H1 (cell line): ENCODE results near the gene ALKBH7. TPM values are rescaled to one million over a fixed set of nuclear protein-coding genes. Genes with fewer than 3 reads are reported as not detected.

Experiments used
- CTCF ChIA-PET: fragments of 300-600 bp; sonication (Branson Sonifier 250); formaldehyde crosslinking; loops from one replicate; lab custom pipeline; 2021; ENCODE audit not compliant: partially characterized antibody; lab: Charles Lee
- POLR2A ChIA-PET: fragments of 300-600 bp; sonication (Branson Sonifier 250); formaldehyde crosslinking; loops from one replicate; lab custom pipeline; 2021; ENCODE audit warnings: inconsistent platforms; ENCODE audit not compliant: partially characterized antibody; lab: Charles Lee
- DNase-seq, 2 experiments: peaks; one replicate each; pipeline versions ENCODE4 v3.0.0 to v3.0.0-alpha.2; 2010 to 2022; ENCODE audit warnings: low spot score in 2 of 2, low read depth in 1 of 2, mixed read lengths in 1 of 2
- FAIRE-seq: peaks from 2 replicates; lab custom pipeline; 2011; peaks lifted over from hg19 to GRCh38; lab: Jason Lieb, UNC
- H2AFZ ChIP-seq: 2 replicates; pipeline ENCODE4 v1.8.1; 2012; ENCODE audit warnings: low read length, inconsistent platforms
- H2AK5ac ChIP-seq: 2 replicates; pipeline ENCODE4 v1.6.1; 2013; ENCODE audit warnings: low read depth, low read length
- H2BK120ac ChIP-seq: replicated peaks from 2 replicates; pipeline ENCODE3; 2013; ENCODE audit warnings: low read depth, low read length, inconsistent platforms
- H2BK12ac ChIP-seq: 2 replicates; pipeline ENCODE4 v1.6.1; 2013; ENCODE audit warnings: low read depth, low read length
- H2BK15ac ChIP-seq: 2 replicates; pipeline ENCODE4 v1.6.1; 2013; ENCODE audit warnings: low read length
- H2BK20ac ChIP-seq: 2 replicates; pipeline ENCODE4 v1.6.1; 2013; ENCODE audit warnings: low read length
- H2BK5ac ChIP-seq: 2 replicates; pipeline ENCODE4 v1.6.1; 2013; ENCODE audit warnings: low read depth, low read length
- H3K14ac ChIP-seq: 2 replicates; pipeline ENCODE4 v1.6.1; 2013; ENCODE audit warnings: inconsistent platforms; ENCODE audit not compliant: insufficient read length
- H3K18ac ChIP-seq: 2 replicates; pipeline ENCODE4 v1.6.1; 2013; ENCODE audit warnings: low read length; ENCODE audit errors: extremely low read depth
- H3K23ac ChIP-seq: 2 replicates; pipeline ENCODE4 v1.6.1; 2013; ENCODE audit warnings: inconsistent platforms; ENCODE audit not compliant: insufficient read length
- H3K23me2 ChIP-seq: 2 replicates; pipeline ENCODE4 v1.6.1; 2013; ENCODE audit warnings: low read depth, low read length
- H3K27ac ChIP-seq: 2 replicates; pipeline ENCODE4 v1.6.1; 2011; ENCODE audit warnings: low read depth, low read length, inconsistent platforms
- H3K27me3 ChIP-seq, 4 experiments: replicated peaks in 1 of 4; 1 replicate in 1 of 4; 2 replicates in 3 of 4; pipeline versions ENCODE4 v1.6.1 to v1.8.1; 2011 to 2013; ENCODE audit warnings: low read length in 3 of 4, mild to moderate bottlenecking in 3 of 4, inconsistent platforms in 2 of 4, mixed read lengths in 2 of 4, moderate library complexity in 1 of 4; ENCODE audit not compliant: control insufficient read depth in 3 of 4, insufficient read depth in 3 of 4; ENCODE audit errors: extremely low read depth in 1 of 4
- H3K36me3 ChIP-seq, 4 experiments: 2 replicates each; pipeline versions ENCODE4 v1.6.1 to v1.8.1; 2011 to 2013; ENCODE audit warnings: mild to moderate bottlenecking in 4 of 4, low read length in 3 of 4, moderate library complexity in 2 of 4, control low read depth in 1 of 4, inconsistent platforms in 1 of 4; ENCODE audit not compliant: insufficient read depth in 4 of 4, control insufficient read depth in 2 of 4
- H3K4ac ChIP-seq: replicated peaks from 2 replicates; pipeline ENCODE3; 2013; ENCODE audit warnings: low read length, low read depth, mixed read lengths, inconsistent platforms; ENCODE audit not compliant: insufficient read length
- H3K4me1 ChIP-seq, 4 experiments: replicated peaks in 1 of 4; 1 replicate in 1 of 4; 2 replicates in 3 of 4; pipeline versions ENCODE4 v1.6.1 to v1.8.1; 2011 to 2013; ENCODE audit warnings: low read length in 3 of 4, inconsistent platforms in 2 of 4, mixed read lengths in 1 of 4; ENCODE audit not compliant: insufficient read depth in 4 of 4, control insufficient read depth in 3 of 4
- H3K4me2 ChIP-seq, 2 experiments: 2 replicates each; pipeline versions ENCODE4 v1.6.1 to v1.8.1; 2011 to 2013; ENCODE audit warnings: low read depth in 2 of 2, low read length in 2 of 2, control low read depth in 1 of 2, inconsistent platforms in 1 of 2, mild to moderate bottlenecking in 1 of 2; ENCODE audit not compliant: insufficient read depth in 1 of 2
- H3K4me3 ChIP-seq, 4 experiments: fragments of 200-600, 300-600 bp in 1 of 4; sonication (generic), shearing (Covaris generic), sonication (Bioruptor Twin) in 1 of 4; 2 replicates each; pipeline versions ENCODE4 v1.5.1 to v1.8.1; 2011 to 2016; ENCODE audit warnings: low read length in 4 of 4, low read depth in 3 of 4, control low read depth in 2 of 4, inconsistent platforms in 2 of 4, mild to moderate bottlenecking in 2 of 4, mixed read lengths in 1 of 4, moderate library complexity in 1 of 4; ENCODE audit not compliant: insufficient read depth in 2 of 4; ENCODE audit errors: extremely low read depth in 1 of 4
- H3K56ac ChIP-seq: replicated peaks from 2 replicates; pipeline ENCODE3; 2013; ENCODE audit warnings: low read depth, mild to moderate bottlenecking, mixed read lengths, low read length, inconsistent platforms; ENCODE audit not compliant: insufficient read length
- H3K79me1 ChIP-seq: 2 replicates; pipeline ENCODE4 v1.6.1; 2013; ENCODE audit warnings: low read depth, low read length, control low read depth
- H3K79me2 ChIP-seq, 2 experiments: 2 replicates each; pipeline versions ENCODE4 v1.6.1 to v1.8.1; 2012 to 2013; ENCODE audit warnings: low read length in 2 of 2, mild to moderate bottlenecking in 2 of 2, inconsistent platforms in 1 of 2; ENCODE audit not compliant: insufficient read depth in 2 of 2, control insufficient read depth in 1 of 2
- H3K9ac ChIP-seq, 4 experiments: replicated peaks in 1 of 4; 1 replicate in 1 of 4; 2 replicates in 3 of 4; pipeline versions ENCODE4 v1.6.1 to v1.8.1; 2011 to 2013; ENCODE audit warnings: low read depth in 3 of 4, low read length in 3 of 4, control low read depth in 2 of 4, mild to moderate bottlenecking in 2 of 4, moderate library complexity in 2 of 4, inconsistent platforms in 1 of 4; ENCODE audit errors: extremely low read depth in 1 of 4
- H3K9me3 ChIP-seq, 2 experiments: 2 replicates each; pipeline versions ENCODE4 v1.6.1 to v1.8.1; 2012 to 2013; ENCODE audit warnings: mild to moderate bottlenecking in 2 of 2, moderate library complexity in 2 of 2, control low read depth in 1 of 2, inconsistent platforms in 1 of 2, low read depth in 1 of 2, low read length in 1 of 2, mixed read lengths in 1 of 2; ENCODE audit not compliant: insufficient read depth in 2 of 2
- H4K20me1 ChIP-seq, 2 experiments: replicated peaks in 1 of 2; 2 replicates each; pipeline versions ENCODE3 to v1.8.1; 2011 to 2013; ENCODE audit warnings: inconsistent platforms in 2 of 2, low read length in 2 of 2, mild to moderate bottlenecking in 1 of 2; ENCODE audit not compliant: insufficient read depth in 2 of 2, control insufficient read depth in 1 of 2
- H4K5ac ChIP-seq: 2 replicates; pipeline ENCODE4 v1.6.1; 2013; ENCODE audit warnings: low read length, low read depth, mixed read lengths, inconsistent platforms; ENCODE audit not compliant: insufficient read length
- H4K8ac ChIP-seq: 2 replicates; pipeline ENCODE4 v1.8.0; 2013; ENCODE audit warnings: mild to moderate bottlenecking, moderate library complexity, low read length, inconsistent platforms; ENCODE audit not compliant: insufficient read depth; ENCODE audit errors: extremely low read depth
- H4K91ac ChIP-seq: replicated peaks from 2 replicates; pipeline ENCODE3; 2013; ENCODE audit warnings: low read length, mixed read lengths, inconsistent platforms; ENCODE audit not compliant: insufficient read length
- CREB1 ChIP-seq: IDR thresholded peaks from 2 replicates; pipeline ENCODE4 v1.6.1; 2012; ENCODE audit warnings: inconsistent platforms
- WGBS, 2 experiments: shearing (Covaris generic) in 1 of 2; methylation state at CpG; one replicate each; pipeline versions ENCODE4 v1.1.6 to v1.1.7; 2013 to 2015; ENCODE audit warnings: low lambda C conversion rate in 2 of 2, mixed read lengths in 2 of 2, inconsistent platforms in 1 of 2, low coverage in 1 of 2, missing lambda C conversion rate in 1 of 2; ENCODE audit not compliant: insufficient replicate concordance in 2 of 2, insufficient coverage in 1 of 2, insufficient read length in 1 of 2; ENCODE audit errors: extremely low coverage in 1 of 2, missing lambda C conversion rate in 1 of 2; 5-methylcytosine and 5-hydroxymethylcytosine counted together
- polyA plus RNA-seq, 7 experiments: library from polyadenylated mRNA; depleted of rRNA in 3 of 7; stranded (reverse) in 5 of 7; unstranded in 2 of 7; fragments of >200 nt in 5 of 7; fragments of 200-250 nt in 2 of 7; gene quantifications; 1 replicate in 5 of 7; 2 replicates in 1 of 7; 4 replicates in 1 of 7; pipeline versions ENCODE4 v1.2.1 to v1.2.3, GENCODE V29; 2011 to 2013; ENCODE audit warnings: missing spikeins in 2 of 7, mixed read lengths in 2 of 7
- total RNA-seq: library from RNA; stranded (reverse); fragmentation: NEBNext Ultra II Directional; extraction: Animal tissue kit (Norgen Biotek cat#: 25700); gene quantifications from 2 replicates; pipeline ENCODE4 v1.2.1, GENCODE V29; 2021
- TF ChIP-seq, protein P1 (sequence below): IDR thresholded peaks from 2 replicates; pipeline ENCODE4 v1.6.1; 2012; ENCODE audit warnings: inconsistent platforms

ALKBH7 gene
- total and polyA plus RNA-seq, 2 of the 8 experiments (the other 6 are each of a cell fraction or from before 2014, with no cell fraction given), result 66.3 to 100 TPM

DNA sequence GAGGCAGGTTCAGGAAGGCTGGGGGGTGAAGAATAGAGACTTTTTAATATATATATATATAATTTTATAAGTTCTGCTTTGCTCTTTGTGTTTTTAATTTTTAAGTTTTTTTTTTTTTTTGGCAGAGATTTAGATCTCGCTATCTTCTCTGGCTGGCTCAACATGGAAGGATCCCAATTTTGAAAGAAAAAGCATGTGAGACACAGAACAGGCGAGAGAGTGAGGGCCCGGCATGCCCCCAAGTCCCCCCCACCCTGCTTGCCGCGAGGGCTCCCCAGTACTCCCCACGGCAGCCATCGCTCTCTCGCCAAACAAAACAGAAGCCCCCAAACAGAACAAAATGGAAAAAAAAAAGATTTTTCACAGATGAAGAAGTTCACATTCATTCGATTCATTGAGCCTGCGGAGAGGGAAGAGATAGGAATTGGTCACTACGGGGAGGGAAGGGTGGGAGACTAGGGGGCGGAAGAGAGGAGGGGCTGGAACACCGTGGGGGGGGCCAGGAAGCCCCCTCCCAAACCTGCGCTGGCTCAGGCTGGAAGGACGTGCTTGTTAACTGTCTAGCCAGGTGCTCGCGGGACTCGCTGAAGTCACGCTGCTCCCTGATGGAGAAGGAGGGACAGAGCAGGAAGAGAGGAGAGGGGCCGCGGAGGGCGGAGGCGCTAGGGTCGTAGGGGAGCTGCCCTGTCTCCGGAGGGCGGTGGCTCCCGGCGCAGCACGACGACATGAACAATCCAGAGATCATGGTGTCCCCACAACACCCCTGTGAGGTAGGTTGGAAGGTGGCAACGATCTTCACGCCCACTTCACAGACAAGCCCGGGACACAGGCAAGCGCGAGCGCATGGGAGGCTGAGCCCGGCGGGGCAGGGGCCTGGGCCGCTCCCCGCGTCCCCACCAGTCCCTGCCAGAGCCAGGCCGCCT, 41.4 kb downstream of the ALKBH7 start:
- peaks cover 10% of the 10 kb centered on the region for H3K79me1 ChIP-seq
- WGBS, 2 experiments, result 87% methylated on average over 26 of the region's 42 CpGs; no CpG with 5 or more reads in 1 of the 2 experiments
- H3K9me3 ChIP-seq, result no peaks in the 10 kb centered on the region
- no peak overlapping the region for H2BK12ac ChIP-seq
- POLR2A ChIA-PET, result interaction anchor here (1.0 to 1.6 kb wide), 4 partner anchors 9 to 16 kb away, joined by 3 to 4 read pairs (median 4); partner anchors contain the start of gene KHSRP
- no peak overlapping the region for H2AFZ ChIP-seq
- H3K14ac ChIP-seq, result no peak overlapping the region
- CTCF ChIA-PET, result no interaction called here
- no peak overlapping the region for H4K5ac ChIP-seq
- no peaks in the 10 kb centered on the region for H3K23me2 ChIP-seq
- no peak overlapping the region for H3K23ac ChIP-seq
- H3K56ac ChIP-seq, result no peak overlapping the region
- H4K8ac ChIP-seq, result no peak overlapping the region
- H2AK5ac ChIP-seq, result no peak overlapping the region
- FAIRE-seq (no peak), DNase-seq (peak in 1 of 2 experiments; percentile 63)
- H3K18ac ChIP-seq, result no peak overlapping the region; the same call in 1 of the 2 replicates
- H2BK5ac ChIP-seq, result peak overlapping the region; percentile 13; the same call in 1 of the 2 replicates
- no peak overlapping the region for H4K91ac ChIP-seq
- peaks cover 0 to 12% (median 6%) of the 10 kb centered on the region in 4 experiments; a peak in 6 of 7 replicates for H3K4me1 ChIP-seq
- no peak overlapping the region for H3K4ac ChIP-seq
- peaks cover 10 to 33% of the 10 kb centered on the region in 2 experiments for H4K20me1 ChIP-seq
- H3K27me3 ChIP-seq, result no peaks in the 10 kb centered on the region
- no peak overlapping the region for H2BK120ac ChIP-seq
- no peak overlapping the region for H2BK20ac ChIP-seq
- peaks cover 0 to 17% of the 10 kb centered on the region in 2 experiments; a peak in 1 of 4 replicates for H3K79me2 ChIP-seq
- H3K36me3 ChIP-seq, result peaks cover 28 to 57% (median 45%) of the 10 kb centered on the region in 4 experiments
- H3K9ac ChIP-seq, result no peak overlapping the region
- no peak overlapping the region for H3K27ac ChIP-seq
- H3K4me3 ChIP-seq, result no peak overlapping the region
- H2BK15ac ChIP-seq, result no peak overlapping the region
- H3K4me2 ChIP-seq, result no peak overlapping the region
- TF ChIP-seq, protein P1, sequence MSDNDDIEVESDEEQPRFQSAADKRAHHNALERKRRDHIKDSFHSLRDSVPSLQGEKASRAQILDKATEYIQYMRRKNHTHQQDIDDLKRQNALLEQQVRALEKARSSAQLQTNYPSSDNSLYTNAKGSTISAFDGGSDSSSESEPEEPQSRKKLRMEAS, result no peak
- no peak for TF ChIP-seq CREB1
